HTERT RPE-1 (cell line): ENCODE measurements around the gene ZCCHC14.
"Not testable (repeated sequence)": the region's sequence is repeated elsewhere in the genome, so short reads cannot be mapped to it uniquely, and the experiment has no call there.

Experiments
- in situ Hi-C: fragments of 300-500 bp; cut with MboI; formaldehyde crosslinking; loops from 4 replicates; pipeline ENCODE4 v1.14.3; 2020; ENCODE audit warnings: low sequenced_read_pairs

ZCCHC14 gene

GRCh38 chr16:87388818-87389134, 104.0 kb downstream of the ZCCHC14 start:
- in situ Hi-C loops, result no loop called here

- in situ Hi-C loops, result no loop called here
These were observed 104.6 kb downstream of the ZCCHC14 start for GRCh38 chr16:87387942-87388817.

- in situ Hi-C loops, result not testable (repeated sequence)
These were observed 108.0 kb downstream of the ZCCHC14 start for GRCh38 chr16:87384875-87385167.

GRCh38 chr16:87384162-87384874, 108.5 kb downstream of the ZCCHC14 start:
- in situ Hi-C loops, result no loop called here

- in situ Hi-C loops, result no loop called here
These were observed 109.2 kb downstream of the ZCCHC14 start, which contains the start of gene FBXO31 for GRCh38 chr16:87383505-87384161. Gene FBXO31 (minus strand): TSS chr16:87383776. CDS start chr16:87383744, 32 bp downstream.

GRCh38 chr16:87382023-87382785, 110.6 kb downstream of the ZCCHC14 start:
- in situ Hi-C loops, result no loop called here

- in situ Hi-C loops, result no loop called here
These were observed 111.9 kb downstream of the ZCCHC14 start for GRCh38 chr16:87380881-87381280.

GRCh38 chr16:87380403-87380802, 112.4 kb downstream of the ZCCHC14 start:
- in situ Hi-C loops, result no loop called here

GRCh38 chr16:87379312-87379752, 113.5 kb downstream of the ZCCHC14 start:
- in situ Hi-C loops, result not testable (repeated sequence)

- in situ Hi-C loops, result no loop called here
These were observed 116.2 kb downstream of the ZCCHC14 start for GRCh38 chr16:87376660-87377059.

GRCh38 chr16:87375426-87376135, 117.2 kb downstream of the ZCCHC14 start:
- in situ Hi-C loops, result no loop called here

- in situ Hi-C loops, result no loop called here
These were observed 118.5 kb downstream of the ZCCHC14 start for GRCh38 chr16:87374313-87374712.

- in situ Hi-C loops, result no loop called here
These were observed 120.5 kb downstream of the ZCCHC14 start for GRCh38 chr16:87372305-87372704.

- in situ Hi-C loops, result no loop called here
These were observed 121.5 kb downstream of the ZCCHC14 start for GRCh38 chr16:87371261-87371866.

GRCh38 chr16:87369796-87370719, 122.8 kb downstream of the ZCCHC14 start:
- in situ Hi-C loops, result no loop called here

- in situ Hi-C loops, result no loop called here
These were observed 123.6 kb downstream of the ZCCHC14 start for GRCh38 chr16:87369117-87369765.

- in situ Hi-C loops, result no loop called here
These were observed 124.6 kb downstream of the ZCCHC14 start for GRCh38 chr16:87368029-87368770.

GRCh38 chr16:87367529-87367928, 125.3 kb downstream of the ZCCHC14 start:
- in situ Hi-C loops, result no loop called here
